Choroid plexus epithelial cell (primary cell): ENCODE results near the gene PRKCSH.
"Not testable (repeated sequence)": the region's sequence is repeated elsewhere in the genome, so short reads cannot be mapped to it uniquely, and the experiment has no call there.

Experiments used
- DNase-seq: peaks from one replicate; pipeline ENCODE4 v3.0.0-alpha.2; 2010; ENCODE audit warnings: low read depth
- H3K4me3 ChIP-seq: 2 replicates; pipeline ENCODE4 v1.5.1; 2011; ENCODE audit warnings: low read depth, mild to moderate bottlenecking, control low read depth, low read length, moderate library complexity
- CTCF ChIP-seq: conservative IDR thresholded peaks from 2 replicates; pipeline ENCODE4 v1.5.1; 2011; ENCODE audit warnings: low read depth, mild to moderate bottlenecking, control low read depth, inconsistent platforms, low read length, moderate library complexity

The PRKCSH gene

GRCh38 chr19:11399667-11400066 lies 35.8 kb upstream of the PRKCSH start:
- TF ChIP-seq CTCF: no peak
- no peak for DNase-seq
- no peak overlapping the region for H3K4me3 ChIP-seq

GRCh38 chr19:11400798-11401197 lies 34.6 kb upstream of the PRKCSH start:
- no peak for DNase-seq
- no peak overlapping the region for H3K4me3 ChIP-seq
- no peak for TF ChIP-seq CTCF

GRCh38 chr19:11401808-11402543 lies 33.5 kb upstream of the PRKCSH start:
- no peak overlapping the region for H3K4me3 ChIP-seq
- no peak for TF ChIP-seq CTCF
- DNase-seq: no peak

GRCh38 chr19:11404588-11405222 lies 30.7 kb upstream of the PRKCSH start:
- DNase-seq: no peak
- no peak for TF ChIP-seq CTCF
- H3K4me3 ChIP-seq: no peak overlapping the region

- no peak overlapping the region for H3K4me3 ChIP-seq
- TF ChIP-seq CTCF: peak; percentile 49
- no peak for DNase-seq
Measured at GRCh38 chr19:11405846-11406643, 29.4 kb upstream of the PRKCSH start.

GRCh38 chr19:11406703-11407236 lies 28.7 kb upstream of the PRKCSH start:
- H3K4me3 ChIP-seq, DNase-seq: not testable (repeated sequence)

GRCh38 chr19:11408591-11408990 lies 26.8 kb upstream of the PRKCSH start:
- no peak for TF ChIP-seq CTCF
- no peak overlapping the region for H3K4me3 ChIP-seq
- DNase-seq: no peak
